NCI-H1930 (cell line): Measurements from ENCODE around the gene TLCD2.
"Not testable (repeated sequence)": the region's sequence is repeated elsewhere in the genome, so short reads cannot be mapped to it uniquely, and the experiment has no call there.

Experiments
- DNase-seq, 2 experiments: peaks; one replicate each; lab custom pipeline; 2025; lab: John Stamatoyannopoulos, UW

Gene TLCD2

GRCh38 chr17:1686086-1686485, 24.1 kb downstream of the TLCD2 start:
- no peak for DNase-seq

GRCh38 chr17:1684378-1685189, 25.6 kb downstream of the TLCD2 start, which contains the start of gene PRPF8:
Gene PRPF8, minus strand, starts transcription at chr17:1684867. Its CDS starts 296 bp downstream, at chr17:1684571.
- peak; percentile 95 to 97 for DNase-seq

- no peak for DNase-seq
Observed at GRCh38 chr17:1683459-1683858, 26.7 kb downstream of the TLCD2 start.

GRCh38 chr17:1676401-1676800, 33.8 kb downstream of the TLCD2 start:
- DNase-seq, result no peak

- no peak for DNase-seq
Observed at GRCh38 chr17:1673041-1673785, 37.0 kb downstream of the TLCD2 start.

GRCh38 chr17:1663934-1664333, 46.2 kb downstream of the TLCD2 start:
- DNase-seq, result not testable (repeated sequence)

GRCh38 chr17:1661045-1661444, 49.1 kb downstream of the TLCD2 start:
- no peak for DNase-seq

GRCh38 chr17:1658100-1658499, 52.1 kb downstream of the TLCD2 start:
- no peak for DNase-seq

- DNase-seq, result no peak
Observed at GRCh38 chr17:1653735-1654134, 56.4 kb downstream of the TLCD2 start.

- not testable (repeated sequence) for DNase-seq
Observed at GRCh38 chr17:1652794-1653193, 57.4 kb downstream of the TLCD2 start.
